BE2C (cell line): ENCODE data around the gene P4HA1.

Experiments
- DNase-seq: peaks from one replicate; pipeline ENCODE4 v3.0.0-alpha.2; 2020
- H3K27me3 ChIP-seq: fragments of 250-450 bp; sonication (Bioruptor Pico); 2 replicates; pipeline ENCODE4 v1.5.1; 2020; ENCODE audit warnings: mild to moderate bottlenecking
- H3K36me3 ChIP-seq: fragments of 250-450 bp; sonication (Bioruptor Pico); 2 replicates; pipeline ENCODE4 v1.5.1; 2020; ENCODE audit warnings: mild to moderate bottlenecking
- H3K4me1 ChIP-seq: fragments of 250-450 bp; sonication (Bioruptor Pico); 2 replicates; pipeline ENCODE4 v1.5.1; 2020
- H3K4me3 ChIP-seq: 2 replicates; pipeline ENCODE4 v1.5.1; 2011; ENCODE audit warnings: low read depth, low read length
- H3K9me3 ChIP-seq: fragments of 250-450 bp; sonication (Bioruptor Pico); 2 replicates; pipeline ENCODE4 v1.5.1; 2020
- CTCF ChIP-seq: IDR thresholded peaks from 2 replicates; pipeline ENCODE4 v1.5.1; 2012; ENCODE audit warnings: mild to moderate bottlenecking, low read depth, low read length

The P4HA1 gene

GRCh38 chr10:73075829-73076228, 20.8 kb downstream of the P4HA1 start:
- no peak for TF ChIP-seq CTCF
- Histone ChIP-seq H3K36me3 (peaks cover 7% of the 10 kb centered on the region), H3K4me3 (no peak overlapping the region), H3K27me3 (no peaks in the 10 kb centered on the region), H3K4me1 (no peaks in the 10 kb centered on the region), H3K9me3 (no peaks in the 10 kb centered on the region)
- DNase-seq = no peak

- H3K4me3 ChIP-seq = no peak overlapping the region
Observed at GRCh38 chr10:73073627-73074026, 23.0 kb downstream of the P4HA1 start.

GRCh38 chr10:73065441-73065840, 31.2 kb downstream of the P4HA1 start:
- Histone ChIP-seq H3K4me3 (no peak overlapping the region), H3K9me3 (no peaks in the 10 kb centered on the region), H3K27me3 (no peaks in the 10 kb centered on the region), H3K36me3 (peaks cover 8% of the 10 kb centered on the region), H3K4me1 (no peaks in the 10 kb centered on the region)
- no peak for DNase-seq
- no peak for TF ChIP-seq CTCF

More at GRCh38 chr10:73073627-73074026, 23.0 kb downstream of the P4HA1 start:
- Histone ChIP-seq H3K4me1 (no peaks in the 10 kb centered on the region), H3K36me3 (peaks cover 7% of the 10 kb centered on the region), H3K9me3 (no peaks in the 10 kb centered on the region), H3K27me3 (no peaks in the 10 kb centered on the region)
- no peak for DNase-seq
- TF ChIP-seq CTCF = no peak

GRCh38 chr10:73061743-73062142, 34.9 kb downstream of the P4HA1 start:
- Histone ChIP-seq H3K9me3 (no peaks in the 10 kb centered on the region), H3K4me3 (no peak overlapping the region), H3K4me1 (no peaks in the 10 kb centered on the region), H3K36me3 (peaks cover 1% of the 10 kb centered on the region; the same call in 1 of the 2 replicates), H3K27me3 (no peaks in the 10 kb centered on the region)
- no peak for TF ChIP-seq CTCF
- DNase-seq = no peak

GRCh38 chr10:73060738-73061635, 35.7 kb downstream of the P4HA1 start:
- no peak for DNase-seq
- no peaks in the 10 kb centered on the region; the same call in 1 of the 2 replicates for H3K36me3 ChIP-seq
- no peaks in the 10 kb centered on the region for H3K27me3 ChIP-seq
- H3K4me3 ChIP-seq = no peak overlapping the region
- H3K9me3 ChIP-seq = no peaks in the 10 kb centered on the region
- peak; percentile 48 for TF ChIP-seq CTCF
- H3K4me1 ChIP-seq = no peaks in the 10 kb centered on the region

- Histone ChIP-seq H3K4me3 (no peak overlapping the region), H3K4me1 (no peaks in the 10 kb centered on the region), H3K36me3 (no peaks in the 10 kb centered on the region; the same call in none of the 2 replicates), H3K27me3 (no peaks in the 10 kb centered on the region), H3K9me3 (no peaks in the 10 kb centered on the region)
- no peak for TF ChIP-seq CTCF
- DNase-seq = no peak
Observed at GRCh38 chr10:73060173-73060572, 36.5 kb downstream of the P4HA1 start.
